ENCODE data around the gene NSMF. TPM values are rescaled to one million over a fixed set of nuclear protein-coding genes. Genes with fewer than 3 reads are reported as not detected.

NSMF gene
- total and polyA plus RNA-seq, 10 of the 15 experiments (the other 5 are each of a cell fraction or from before 2014, with no cell fraction given) = 0.13 to 44.3 (median 13.4) TPM

DNA sequence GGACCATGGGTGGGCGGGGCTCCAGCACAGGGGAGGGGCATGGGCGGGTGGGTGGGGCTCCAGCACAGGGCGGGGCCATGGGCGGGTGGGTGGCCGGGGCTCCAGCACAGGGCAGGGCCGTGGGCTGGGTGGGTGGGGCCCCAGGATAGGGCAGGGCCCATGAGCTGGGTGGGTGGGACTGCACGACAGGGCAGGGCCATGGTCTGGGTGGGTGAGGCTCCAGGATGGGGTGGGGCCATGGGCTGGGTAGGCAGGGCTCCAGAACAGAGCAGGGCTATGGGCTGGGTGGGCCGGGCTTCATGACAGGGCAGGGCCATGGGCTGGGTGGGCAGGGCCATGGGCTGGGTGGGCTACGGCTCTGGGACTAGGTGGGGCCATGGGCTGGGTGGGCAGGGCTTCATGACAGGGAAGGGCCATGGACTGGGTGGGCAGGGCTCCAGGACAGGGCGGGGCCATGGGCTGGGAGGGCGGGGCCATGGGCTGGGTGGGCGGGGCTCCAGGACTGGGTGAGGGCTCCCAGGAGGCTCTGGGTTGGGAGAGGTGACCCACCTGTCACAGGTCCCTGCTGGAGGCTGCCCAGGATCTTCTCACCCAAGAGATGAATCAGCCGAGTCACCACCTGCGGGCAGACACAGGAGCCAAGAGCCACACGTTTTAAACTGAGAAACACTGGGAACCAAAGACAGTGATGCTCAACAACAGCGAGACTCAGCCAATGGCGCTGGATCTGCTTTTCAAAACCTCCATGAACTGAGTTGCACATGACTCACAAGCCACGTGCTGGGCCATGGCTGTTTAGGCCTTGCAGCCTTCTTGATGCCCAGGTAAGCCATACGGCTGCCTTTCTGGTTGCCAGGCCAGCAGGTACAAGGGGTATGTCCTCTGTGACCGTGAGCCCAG lies 33.6 kb upstream of the NSMF start:
- Histone ChIP-seq H3K4me3 (no peak overlapping the region), H3K9me3 (replicated peaks; ENCODE audit: control insufficient read depth, insufficient read depth, low read length) (no peaks in the 10 kb centered on the region), H3K4me1 (ENCODE audit: control insufficient read depth, insufficient read depth, low read length) (no peaks in the 10 kb centered on the region), H3K27me3 (replicated peaks in 1 of 2; ENCODE audit: control insufficient read depth in 2 of 2, insufficient read depth in 2 of 2, low read length in 1 of 2) (no peaks in the 10 kb centered on the region), H2AFZ (ENCODE audit: control insufficient read depth, low read depth, low read length) (no peak overlapping the region), H3K9ac (ENCODE audit: control insufficient read depth, insufficient read depth, low read length) (no peak overlapping the region), H3K27ac (ENCODE audit: control insufficient read depth, insufficient read depth) (no peak overlapping the region), H3K36me3 (ENCODE audit: control insufficient read depth in 2 of 2, insufficient read depth in 2 of 2, low read length in 1 of 2) (no peaks in the 10 kb centered on the region), H3K4me2 (ENCODE audit: control insufficient read depth, insufficient read depth) (no peak overlapping the region), H3K79me2 (ENCODE audit: control insufficient read depth, insufficient read depth, low read length) (no peaks in the 10 kb centered on the region), H4K20me1 (ENCODE audit: control insufficient read depth, insufficient read depth) (no peaks in the 10 kb centered on the region)
- 64% methylated on average over 10 of the region's 20 CpGs for WGBS (ENCODE audit: insufficient coverage, insufficient replicate concordance, low lambda C conversion rate, missing lambda C conversion rate)
- SMC1A ChIA-PET (ENCODE audit: uncharacterized antibody, unreplicated experiment) = no interaction called here
- in situ Hi-C loops (cut with MboI) (no loop called here), intact Hi-C loops (cut with micrococcal nuclease; ENCODE audit: unreplicated experiment) (no loop called here)
- CTCF ChIA-PET = no interaction called here
- FAIRE-seq (no peak), DNase-seq (ENCODE audit: low read depth, low spot score) (no peak), ATAC-seq (peak; percentile 83)
- RAD21 ChIA-PET (ENCODE audit: unreplicated experiment) = no interaction called here
- BruUV-seq (replicated peaks) = no TSS peak
- TF ChIP-seq CEBPB (IDR thresholded peaks at IDR 0.05; ENCODE audit: borderline replicate concordance in 1 of 2, low read depth in 2 of 2, low read length in 2 of 2) (no peak), GATAD2B (conservative IDR thresholded peaks at IDR 0.05; ENCODE audit: low read depth) (no peak)
- POLR2A ChIA-PET = no interaction called here

DNA sequence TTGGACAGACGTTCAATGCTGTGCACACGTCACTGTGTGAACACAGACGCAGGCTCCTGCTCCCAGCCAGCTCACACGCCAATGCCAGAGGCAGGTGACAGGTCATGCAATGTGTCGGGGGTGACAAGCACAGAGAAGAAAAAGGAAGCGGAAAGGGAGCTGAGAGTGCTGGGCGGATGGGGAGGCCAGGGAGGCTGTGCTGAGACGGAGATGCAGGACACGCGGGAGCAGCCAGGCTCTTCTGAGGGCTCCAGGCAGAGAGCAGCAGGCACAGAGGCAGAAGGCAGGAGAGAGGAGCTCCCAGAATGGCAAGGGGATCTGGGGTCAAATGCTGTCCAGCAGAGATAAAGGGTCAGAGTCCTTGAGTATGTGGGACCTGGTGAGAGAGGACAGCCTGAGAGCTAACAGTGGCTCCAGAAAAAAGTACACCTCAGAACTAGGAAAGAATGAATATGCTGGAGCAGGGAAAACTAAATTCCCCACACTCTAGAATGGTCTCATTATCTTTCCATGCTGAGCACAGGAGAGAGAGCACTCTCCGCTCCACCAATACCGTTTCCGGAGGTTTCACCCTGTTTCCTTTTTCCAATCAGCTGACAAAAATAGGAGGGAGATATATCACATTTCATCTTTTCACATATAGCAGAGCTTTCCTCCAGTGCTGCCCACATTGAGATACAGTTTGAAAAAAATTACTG lies 32.8 kb upstream of the NSMF start:
- Histone ChIP-seq H4K20me1 (ENCODE audit: control insufficient read depth, insufficient read depth) (no peaks in the 10 kb centered on the region), H3K9ac (ENCODE audit: control insufficient read depth, insufficient read depth, low read length) (no peak overlapping the region), H3K9me3 (replicated peaks; ENCODE audit: control insufficient read depth, insufficient read depth, low read length) (no peaks in the 10 kb centered on the region), H3K4me3 (no peak overlapping the region), H3K4me1 (ENCODE audit: control insufficient read depth, insufficient read depth, low read length) (no peaks in the 10 kb centered on the region), H3K4me2 (ENCODE audit: control insufficient read depth, insufficient read depth) (no peak overlapping the region), H3K36me3 (ENCODE audit: control insufficient read depth in 2 of 2, insufficient read depth in 2 of 2, low read length in 1 of 2) (no peaks in the 10 kb centered on the region), H3K27ac (ENCODE audit: control insufficient read depth, insufficient read depth) (no peak overlapping the region), H2AFZ (ENCODE audit: control insufficient read depth, low read depth, low read length) (no peak overlapping the region), H3K79me2 (ENCODE audit: control insufficient read depth, insufficient read depth, low read length) (no peaks in the 10 kb centered on the region), H3K27me3 (replicated peaks in 1 of 2; ENCODE audit: control insufficient read depth in 2 of 2, insufficient read depth in 2 of 2, low read length in 1 of 2) (no peaks in the 10 kb centered on the region)
- 64% methylated on average over 12 of the region's 13 CpGs for WGBS (ENCODE audit: insufficient coverage, insufficient replicate concordance, low lambda C conversion rate, missing lambda C conversion rate)
- no peak for TF ChIP-seq ZSCAN29 (IDR thresholded peaks at IDR 0.05)
- FAIRE-seq = no peak
- intact Hi-C loops (cut with micrococcal nuclease; ENCODE audit: unreplicated experiment) = no loop called here
- DNase-seq (ENCODE audit: low read depth, low spot score) = no peak
- ChIA-PET CTCF (no interaction called here), POLR2A (no interaction called here), RAD21 (ENCODE audit: unreplicated experiment) (no interaction called here), SMC1A (ENCODE audit: uncharacterized antibody, unreplicated experiment) (no interaction called here)
- BruUV-seq (replicated peaks) = no TSS peak
- in situ Hi-C loops (cut with MboI) = no loop called here
- no peak for ATAC-seq
